ENCODE measurements around the gene OR1N1. TPM values are rescaled to one million over a fixed set of nuclear protein-coding genes. Genes with fewer than 3 reads are reported as not detected.
"Not testable (repeated sequence)": the region's sequence is repeated elsewhere in the genome, so short reads cannot be mapped to it uniquely, and the experiment has no call there.

OR1N1 gene
- polyA plus RNA-seq (ENCODE audit: insufficient read length in 3 of 3), result not detected
- long read RNA-seq, donor 1, result 0 reads
- long read RNA-seq, donor 2, result 0 reads
- long read RNA-seq, donor 3, result 0 reads
- long read RNA-seq, donor 4, result 0 reads
- long read RNA-seq, donor 5, result 0 reads
- long read RNA-seq, donor 6, result 0 reads
- long read RNA-seq, donor 7, result 0 reads
- long read RNA-seq, donor 8, result 0 reads
- long read RNA-seq, donor 9, result 0 reads
- long read RNA-seq, donor 10, result 0 reads
- long read RNA-seq, donor 11, result 0 reads
- long read RNA-seq, donor 12, result 0 reads
- long read RNA-seq, donor 13, result 0 reads
- long read RNA-seq, donor 14, result 0 reads
- long read RNA-seq, donor 15, result 0 reads
- long read RNA-seq, donor 16, result 0 reads

GRCh38 chr9:122527193-122527592, at the start of gene OR1N1:
Gene OR1N1, minus strand, starts transcription at chr9:122527293. Its CDS starts 0 bp downstream, at chr9:122527293.
- DNase-seq (ENCODE audit: extremely low read depth in 1 of 11, low read depth in 9 of 11, low spot score in 4 of 11), result no peak

- no peak for DNase-seq (ENCODE audit: extremely low read depth in 1 of 11, low read depth in 9 of 11, low spot score in 4 of 11)
These were observed 45.4 kb upstream of the OR1N1 start for GRCh38 chr9:122572456-122572855.

DNA sequence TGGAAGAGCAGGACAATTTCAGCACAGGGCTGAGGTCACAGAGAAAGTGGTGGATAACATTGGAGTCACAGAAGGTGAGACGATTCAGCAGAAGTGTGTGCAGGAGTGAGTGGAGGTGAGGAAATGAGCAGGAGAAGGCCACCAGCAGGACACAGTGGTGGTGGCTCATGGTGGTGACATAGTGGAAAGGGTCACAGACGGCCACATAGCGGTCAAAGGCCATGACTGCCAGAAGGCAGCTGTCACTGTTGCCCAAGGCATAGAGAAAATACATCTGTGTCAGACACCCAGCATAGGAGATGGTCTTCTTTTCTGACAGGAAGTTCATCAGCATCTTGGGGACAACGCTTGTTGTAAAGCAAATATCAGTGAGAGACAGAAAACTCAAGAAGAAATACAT, 40.8 kb upstream of the OR1N1 start:
- DNase-seq (ENCODE audit: extremely low read depth in 1 of 11, low read depth in 9 of 11, low spot score in 4 of 11), result no peak

- no peak for DNase-seq (ENCODE audit: extremely low read depth in 1 of 11, low read depth in 9 of 11, low spot score in 4 of 11)
These were observed 35.2 kb upstream of the OR1N1 start for GRCh38 chr9:122562134-122562760.

DNA sequence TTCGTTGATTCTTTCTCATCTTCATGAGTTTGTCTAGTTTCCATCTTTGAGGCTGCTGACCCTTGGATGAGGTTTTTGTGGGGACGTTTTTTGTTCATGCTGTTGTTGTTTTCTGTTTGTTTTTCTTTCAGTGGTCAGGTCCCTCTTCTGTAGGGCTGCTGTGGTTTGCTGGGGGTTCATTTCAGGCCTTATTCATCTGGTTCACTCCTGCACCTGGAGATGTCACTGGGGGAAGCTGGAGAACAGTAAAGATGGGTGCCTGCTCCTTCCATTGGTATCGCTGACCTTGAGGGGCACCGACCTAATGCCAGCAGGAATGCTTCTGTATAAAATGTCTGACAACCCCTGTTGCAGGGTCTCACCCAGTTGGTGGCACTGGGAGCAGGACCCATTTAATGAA, 34.4 kb upstream of the OR1N1 start:
- DNase-seq (ENCODE audit: extremely low read depth in 1 of 11, low read depth in 9 of 11, low spot score in 4 of 11), result no peak

DNA sequence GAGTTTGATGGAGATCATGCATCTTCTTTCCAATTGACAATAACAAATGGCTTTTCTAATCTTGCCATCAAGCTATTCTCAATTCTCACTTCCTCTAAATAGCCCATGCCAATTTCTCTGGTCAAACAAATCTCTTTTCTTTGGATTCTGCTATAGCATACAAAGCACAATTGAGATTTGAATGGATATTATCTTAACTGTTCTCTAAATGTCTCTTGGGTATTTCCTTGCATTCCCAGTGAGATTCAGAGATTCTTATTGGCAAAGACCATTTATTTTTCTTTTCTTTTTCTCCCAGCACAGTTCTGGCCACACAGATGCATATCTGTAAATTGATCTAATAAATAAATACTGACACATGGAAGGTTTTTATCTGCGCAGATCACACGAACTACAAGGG, 25.7 kb upstream of the OR1N1 start, which contains the start of gene OR1N2:
Gene OR1N2, plus strand, starts transcription at position 301 of the 400 bp plus-strand sequence. CDS start 100 bp downstream, outside the sequence.
- DNase-seq (ENCODE audit: extremely low read depth in 1 of 11, low read depth in 9 of 11, low spot score in 4 of 11), result no peak

- no peak for DNase-seq (ENCODE audit: extremely low read depth in 1 of 11, low read depth in 9 of 11, low spot score in 4 of 11)
These were observed 24.3 kb upstream of the OR1N1 start for GRCh38 chr9:122551371-122551770.

DNA sequence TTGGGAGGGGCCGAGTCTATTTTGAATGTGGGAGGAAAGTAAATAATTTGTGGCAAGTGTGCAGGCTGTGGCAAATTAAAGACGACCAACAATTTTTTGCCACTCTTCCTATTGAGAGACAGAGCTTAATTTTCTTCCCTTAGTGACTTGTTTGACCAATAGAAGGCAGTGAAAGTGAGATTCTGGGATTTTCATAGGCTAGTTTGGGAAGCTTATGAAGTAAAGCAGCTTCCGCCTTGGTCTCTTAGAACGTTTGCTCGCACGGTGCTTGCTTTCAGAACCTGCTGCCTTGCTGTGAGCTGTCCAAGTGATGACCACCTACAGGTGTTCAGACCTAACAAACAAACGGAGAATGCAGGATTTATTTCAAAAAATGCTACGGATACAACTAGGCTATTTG, 19.1 kb upstream of the OR1N1 start:
- DNase-seq (ENCODE audit: extremely low read depth in 1 of 11, low read depth in 9 of 11, low spot score in 4 of 11), result no peak

DNA sequence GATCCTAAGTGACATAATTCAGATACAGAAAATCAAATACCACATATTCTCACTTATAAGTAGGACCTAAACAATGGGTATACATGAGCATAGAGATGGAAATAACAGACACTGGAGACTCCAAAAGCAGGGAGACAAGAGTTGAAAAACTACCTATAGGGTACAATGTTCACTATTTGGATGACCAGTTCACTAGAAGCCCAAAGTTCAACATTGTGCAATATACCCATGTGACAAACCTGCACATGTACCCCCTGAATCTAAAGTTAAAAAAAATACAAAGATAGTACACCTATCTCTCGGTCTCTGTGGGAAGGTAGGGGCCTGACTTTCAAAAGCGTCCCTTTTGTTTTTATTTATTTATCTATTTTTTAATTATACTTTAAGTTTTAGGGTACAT, 11.7 kb upstream of the OR1N1 start:
- no peak for DNase-seq (ENCODE audit: extremely low read depth in 1 of 11, low read depth in 9 of 11, low spot score in 4 of 11)

GRCh38 chr9:122537066-122537465, 10.0 kb upstream of the OR1N1 start:
- DNase-seq (ENCODE audit: extremely low read depth in 1 of 11, low read depth in 9 of 11, low spot score in 4 of 11), result not testable (repeated sequence)

DNA sequence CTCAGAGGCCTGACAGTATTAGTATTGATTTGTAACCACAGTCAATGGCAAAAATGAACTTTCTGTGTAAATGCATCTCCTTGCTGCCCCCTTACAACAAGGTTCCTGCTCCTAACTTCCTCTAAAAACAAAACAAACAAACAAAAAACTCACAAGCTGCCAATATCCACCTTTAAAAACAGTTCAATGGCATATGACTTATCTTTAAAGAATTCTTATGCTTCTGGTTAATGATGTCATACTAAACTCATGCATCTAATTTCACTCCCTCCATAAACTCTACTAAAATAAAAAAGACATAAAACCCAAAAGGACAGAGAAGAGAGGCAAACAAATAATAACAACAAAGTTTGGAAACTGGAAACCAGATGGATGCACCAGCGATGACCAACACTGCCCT, 9.0 kb upstream of the OR1N1 start:
- no peak for DNase-seq (ENCODE audit: extremely low read depth in 1 of 11, low read depth in 9 of 11, low spot score in 4 of 11)

DNA sequence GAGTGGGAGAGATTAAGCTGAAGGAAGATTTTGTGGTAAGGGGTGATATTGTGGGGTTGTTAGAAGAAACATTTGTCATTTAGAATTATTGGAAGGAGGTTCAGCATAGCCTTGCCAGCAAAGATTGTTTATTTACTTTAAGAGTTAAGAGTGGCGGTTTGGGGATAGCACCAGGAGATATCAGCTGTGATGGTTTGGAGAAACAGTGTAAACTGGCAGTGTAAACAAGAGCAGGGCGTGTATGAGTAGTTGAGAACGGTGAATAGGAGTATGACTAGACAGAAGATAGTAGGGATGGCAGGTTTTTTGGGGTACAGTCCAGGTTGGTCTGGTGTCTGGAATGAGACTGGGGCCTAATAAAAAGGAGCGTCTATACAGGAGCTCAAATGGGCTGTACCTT, 4.1 kb upstream of the OR1N1 start:
- not testable (repeated sequence) for DNase-seq (ENCODE audit: extremely low read depth in 1 of 11, low read depth in 9 of 11, low spot score in 4 of 11)

DNA sequence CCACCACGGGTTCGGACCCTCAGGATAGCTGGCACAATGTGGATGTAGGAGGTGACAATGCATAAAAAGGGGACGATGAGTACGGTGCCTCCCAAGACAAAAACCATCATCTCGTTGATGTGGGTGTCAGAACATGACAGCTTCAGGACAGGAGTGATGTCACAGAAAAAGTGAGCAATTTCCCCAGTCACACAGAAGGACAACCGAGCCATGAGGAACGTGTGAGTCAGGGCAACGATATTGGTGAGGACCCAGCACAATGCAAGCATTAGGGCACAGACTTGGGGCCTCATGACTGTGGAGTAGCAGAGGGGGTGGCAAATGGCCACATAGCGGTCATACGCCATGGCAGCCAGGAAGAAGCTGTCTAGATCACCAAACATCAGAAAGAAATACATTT, 491 bp downstream of the OR1N1 start:
- DNase-seq (ENCODE audit: extremely low read depth in 1 of 11, low read depth in 9 of 11, low spot score in 4 of 11), result no peak

GRCh38 chr9:122519376-122519775, 7.7 kb downstream of the OR1N1 start:
- DNase-seq (ENCODE audit: extremely low read depth in 1 of 11, low read depth in 9 of 11, low spot score in 4 of 11), result no peak

GRCh38 chr9:122518841-122519240, 8.3 kb downstream of the OR1N1 start, which contains the start of gene OR1J4:
Gene OR1J4, plus strand, starts transcription at chr9:122519141. Its CDS starts 0 bp downstream, at chr9:122519141.
- no peak for DNase-seq (ENCODE audit: extremely low read depth in 1 of 11, low read depth in 9 of 11, low spot score in 4 of 11)

DNA sequence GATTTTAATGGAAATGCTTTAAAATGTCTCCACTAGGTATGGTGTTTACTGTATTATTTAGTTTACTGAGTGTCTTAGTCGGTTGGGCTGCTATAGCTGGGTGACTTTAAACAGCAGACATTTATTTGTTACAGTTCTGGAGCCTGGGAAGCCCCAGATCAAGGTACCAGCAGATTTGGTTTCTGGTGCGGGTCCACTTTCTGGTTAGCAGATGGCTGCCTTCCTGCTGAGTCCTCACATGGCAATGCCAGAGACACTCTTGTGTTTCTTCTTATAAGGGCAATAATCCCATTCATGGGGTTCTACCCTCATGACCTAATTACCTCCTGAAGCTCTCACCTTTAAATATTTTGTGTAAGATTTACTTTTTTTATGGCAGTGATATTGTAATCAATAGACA, 8.9 kb downstream of the OR1N1 start:
- DNase-seq (ENCODE audit: extremely low read depth in 1 of 11, low read depth in 9 of 11, low spot score in 4 of 11), result no peak

DNA sequence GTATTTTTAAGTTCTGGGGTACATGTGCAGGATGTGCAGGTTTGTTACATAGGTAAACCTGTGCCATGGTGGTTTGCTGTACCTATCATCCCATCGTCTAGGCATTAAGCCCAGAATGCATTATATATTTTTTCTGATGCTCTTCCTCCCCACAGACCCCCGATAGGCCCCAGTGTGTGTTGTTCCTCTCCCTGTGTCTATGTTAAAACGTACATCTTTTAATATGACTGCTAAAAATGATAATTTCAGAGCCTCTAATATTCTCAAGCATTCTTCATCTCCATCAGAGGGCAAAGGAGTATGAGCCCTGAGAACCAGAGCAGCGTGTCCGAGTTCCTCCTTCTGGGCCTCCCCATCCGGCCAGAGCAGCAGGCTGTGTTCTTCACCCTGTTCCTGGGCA, 16.6 kb downstream of the OR1N1 start, which contains the start of gene OR1J2:
Gene OR1J2, plus strand, starts transcription at position 301 of the 400 bp plus-strand sequence. Its CDS starts 0 bp downstream, at position 301.
- DNase-seq (ENCODE audit: extremely low read depth in 1 of 11, low read depth in 9 of 11, low spot score in 4 of 11), result no peak

- no peak for DNase-seq (ENCODE audit: extremely low read depth in 1 of 11, low read depth in 9 of 11, low spot score in 4 of 11)
These were observed 20.1 kb downstream of the OR1N1 start for GRCh38 chr9:122506964-122507363.

- DNase-seq (ENCODE audit: extremely low read depth in 1 of 11, low read depth in 9 of 11, low spot score in 4 of 11), result peak in 5 of 11 donors; percentile 1 to 7 (median 4)
These were observed 28.2 kb downstream of the OR1N1 start for GRCh38 chr9:122498883-122499288.

GRCh38 chr9:122479062-122479461, 48.0 kb downstream of the OR1N1 start:
- no peak for DNase-seq (ENCODE audit: extremely low read depth in 1 of 11, low read depth in 9 of 11, low spot score in 4 of 11)
